ENCODE data around the gene ZFAND2A.

- TF ChIP-seq POLR2A (IDR thresholded peaks at IDR 0.05) = no peak
- no peak for TF ChIP-seq CTCF (IDR thresholded peaks at IDR 0.05)
Observed at GRCh38 chr7:1209097-1209496, 49.1 kb upstream of the ZFAND2A start.

Measured in uterus (tissue), 2 donors.